Activated T-helper 1 cell treated with anti-CD3 and anti-CD28 coated beads, Interleukin-2, amount 50 U/mL, for 16 hours (primary cell): Measurements from ENCODE around the gene OR1I1.
"Not testable (repeated sequence)": the region's sequence is repeated elsewhere in the genome, so short reads cannot be mapped to it uniquely, and the experiment has no call there.

ENCODE experiments used
- DNase-seq, 2 donors: peaks; one replicate each; pipeline ENCODE4 v3.0.0-alpha.2; 2020; ENCODE audit warnings: low read depth in 1 of 2, low spot score in 1 of 2

Gene OR1I1

DNA sequence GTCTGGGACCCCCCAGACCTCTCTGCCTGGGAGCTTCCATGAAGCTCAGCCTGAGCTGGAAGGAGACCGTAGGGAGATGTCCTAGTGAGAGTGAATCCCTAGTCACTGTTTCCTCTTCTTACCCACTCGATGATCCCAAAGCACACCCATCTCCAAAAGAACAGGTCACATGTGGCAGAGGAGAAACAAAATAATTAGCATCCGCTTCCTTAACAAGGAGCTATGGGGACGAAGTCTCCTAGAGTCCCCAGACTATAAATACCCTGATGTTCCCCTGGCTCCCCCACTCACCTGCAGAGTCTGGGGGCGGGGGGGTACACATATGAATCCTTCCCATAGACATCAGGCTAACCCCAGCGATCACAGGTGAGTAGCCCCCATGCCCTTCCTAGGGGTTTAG, at the start of gene OR1I1:
Gene OR1I1 (plus strand): TSS at position 301 of the 400 bp plus-strand sequence. CDS start 4,855 bp downstream, outside the sequence.
- no peak for DNase-seq

DNA sequence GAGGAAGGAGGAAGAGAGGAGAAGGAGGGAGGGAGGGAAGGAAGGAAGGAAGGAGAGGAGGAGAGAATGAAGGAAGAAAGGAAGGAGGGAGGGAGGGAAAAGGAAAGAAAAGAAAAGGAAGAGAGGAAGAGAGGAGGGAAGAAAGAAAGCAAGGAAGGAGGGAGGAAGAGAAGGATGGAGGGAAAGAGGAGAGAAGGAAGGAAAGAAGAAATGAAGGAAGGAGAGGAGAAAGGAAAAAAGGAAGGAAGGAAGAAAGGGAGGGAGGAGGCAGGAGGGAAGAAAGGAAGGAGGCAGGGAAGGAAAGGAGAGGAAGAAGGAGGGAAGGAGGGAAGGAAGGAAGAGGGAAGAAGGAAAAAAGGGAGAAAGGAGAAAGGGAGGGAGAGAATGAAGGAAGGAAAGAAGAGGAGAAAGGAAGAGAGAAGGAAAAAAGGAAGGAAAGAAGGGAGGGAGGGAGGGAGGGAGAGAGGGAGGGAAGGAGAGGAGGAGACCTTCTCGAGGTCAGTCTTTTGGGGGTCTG, 46.2 kb upstream of the OR1I1 start:
- no peak for DNase-seq

DNA sequence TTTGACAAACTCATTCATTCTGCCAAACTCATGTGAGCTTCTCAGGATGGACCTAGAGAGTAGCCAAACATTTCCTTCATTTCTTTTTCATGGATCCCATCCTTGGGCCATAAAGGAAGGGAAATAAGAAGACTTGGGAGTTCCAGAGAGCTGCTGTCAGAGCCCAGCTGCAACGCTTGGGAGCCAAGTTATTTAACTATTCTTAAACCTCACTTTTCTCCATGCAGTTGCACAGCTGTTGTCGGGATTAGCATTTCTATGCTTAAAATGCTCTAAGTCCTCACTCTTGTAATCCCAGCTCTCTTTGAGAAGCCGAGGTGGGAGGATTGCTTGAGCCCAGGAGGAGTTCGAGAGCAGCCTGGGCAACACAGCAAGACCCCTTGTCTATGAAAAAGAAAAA, 44.4 kb upstream of the OR1I1 start:
- DNase-seq, result no peak

- no peak for DNase-seq
Measured at GRCh38 chr19:15038294-15038693, 43.7 kb upstream of the OR1I1 start.

DNA sequence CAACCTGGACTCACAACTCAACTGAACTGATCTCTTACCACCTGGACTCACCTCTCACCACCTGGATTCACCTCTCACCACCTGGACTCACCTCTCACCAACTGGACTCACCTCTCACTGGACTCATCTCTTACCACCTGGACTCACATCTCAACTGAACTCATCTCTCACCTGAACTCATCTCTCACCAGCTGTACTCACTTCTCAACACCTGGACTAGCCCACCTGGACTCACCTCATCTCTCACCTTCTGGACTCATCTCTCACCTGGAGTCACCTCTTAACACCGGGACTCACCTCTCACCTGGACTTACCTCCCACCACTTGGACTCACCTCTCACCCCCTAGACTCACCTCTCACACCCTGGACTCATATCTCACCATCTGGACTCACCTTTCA, 40.0 kb upstream of the OR1I1 start:
- no peak for DNase-seq

GRCh38 chr19:15042826-15043225, 39.2 kb upstream of the OR1I1 start:
- DNase-seq, result no peak

DNA sequence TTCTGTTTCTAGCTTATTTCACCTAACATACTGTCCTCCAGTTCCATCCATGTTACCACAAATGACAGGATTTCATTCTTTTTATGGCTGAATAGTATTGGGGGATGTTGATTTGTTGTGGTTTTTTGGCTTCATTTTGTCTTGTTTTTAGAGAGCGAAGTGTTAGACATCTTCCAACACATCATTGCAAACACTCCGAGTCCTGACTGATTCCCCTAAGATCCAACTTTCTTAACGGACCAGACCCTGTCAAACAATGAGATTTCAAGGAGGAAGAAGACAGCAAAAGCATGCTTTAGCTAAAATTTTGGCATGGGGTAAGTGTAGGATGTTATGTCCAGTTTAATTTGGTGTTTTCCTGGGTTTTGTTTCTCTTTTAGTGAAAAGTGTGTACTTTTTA, 36.5 kb upstream of the OR1I1 start:
- DNase-seq, result no peak

DNA sequence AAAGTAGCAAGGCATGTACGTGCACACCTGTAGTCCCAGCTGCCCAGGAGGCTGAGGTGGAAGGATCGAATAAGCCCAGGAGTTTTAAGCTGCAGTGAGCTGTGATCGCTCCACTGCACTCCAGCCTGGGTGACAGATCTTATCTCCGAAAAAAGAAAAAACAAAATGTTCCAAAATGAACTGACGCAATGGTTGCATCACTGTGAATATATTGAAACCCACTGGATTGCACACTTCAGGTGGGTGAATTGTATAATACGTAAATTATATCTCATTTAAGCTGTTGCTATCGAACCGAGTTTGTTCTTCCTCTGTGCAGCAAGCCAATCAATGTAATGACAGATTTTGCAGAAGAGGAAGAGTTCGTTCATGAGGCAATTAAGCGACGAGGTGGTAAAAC, 34.3 kb upstream of the OR1I1 start:
- DNase-seq, result no peak

DNA sequence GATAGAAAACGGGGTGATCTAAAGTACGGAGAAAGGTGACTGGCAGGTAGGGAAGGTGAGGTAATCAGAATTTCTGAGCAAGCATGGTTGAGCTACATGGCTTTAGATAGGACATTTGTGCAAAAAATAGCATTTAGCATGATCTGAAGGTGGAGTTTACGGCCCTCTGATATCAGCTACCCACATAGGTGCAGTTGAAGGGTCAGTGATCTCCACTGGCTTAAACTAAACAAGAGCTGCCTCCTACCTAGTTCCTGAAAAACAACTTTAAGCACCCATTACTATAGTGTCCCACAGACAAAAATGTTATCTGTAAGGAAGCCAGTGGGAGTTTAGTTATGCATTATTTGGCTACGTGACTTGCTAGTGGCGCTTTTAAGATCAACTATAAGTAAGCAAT, 33.9 kb upstream of the OR1I1 start:
- no peak for DNase-seq

DNA sequence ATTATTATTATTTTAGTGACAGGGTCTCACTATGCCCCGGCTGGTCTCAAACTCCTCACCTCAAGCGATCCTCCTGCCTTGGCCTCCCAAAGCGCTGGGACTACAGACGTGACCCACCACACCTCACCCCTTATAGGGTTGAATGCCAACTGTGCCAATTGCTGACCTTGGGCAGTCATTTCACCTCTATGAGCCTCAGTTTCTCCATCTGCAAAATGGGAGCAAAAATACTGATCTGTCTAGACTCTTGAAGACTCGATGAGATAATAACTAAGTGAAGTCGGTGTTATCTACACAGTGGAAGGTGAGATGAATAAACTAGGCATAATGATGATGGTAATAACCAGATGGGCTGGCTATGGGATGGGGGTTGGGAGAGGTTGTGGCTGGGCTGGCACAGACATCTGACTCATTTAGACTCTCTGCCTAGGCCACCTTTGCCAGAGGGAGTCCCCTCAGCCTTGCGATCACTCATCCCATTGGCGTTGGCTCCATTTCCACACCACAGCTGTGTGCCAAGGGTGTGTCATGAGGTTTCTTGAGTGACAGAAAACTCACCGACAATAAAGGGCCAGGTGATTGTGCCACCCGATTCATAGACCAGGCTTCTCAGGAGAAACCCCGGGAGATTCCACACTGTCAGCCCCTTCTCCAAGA, 33.0 kb upstream of the OR1I1 start, which contains the start of gene CASP14:
Gene CASP14 (plus strand): TSS at position 596 of the 657 bp plus-strand sequence. CDS start 2,772 bp downstream, outside the sequence.
- DNase-seq, result no peak

- DNase-seq, result no peak
Measured at GRCh38 chr19:15050639-15051038, 31.4 kb upstream of the OR1I1 start.

DNA sequence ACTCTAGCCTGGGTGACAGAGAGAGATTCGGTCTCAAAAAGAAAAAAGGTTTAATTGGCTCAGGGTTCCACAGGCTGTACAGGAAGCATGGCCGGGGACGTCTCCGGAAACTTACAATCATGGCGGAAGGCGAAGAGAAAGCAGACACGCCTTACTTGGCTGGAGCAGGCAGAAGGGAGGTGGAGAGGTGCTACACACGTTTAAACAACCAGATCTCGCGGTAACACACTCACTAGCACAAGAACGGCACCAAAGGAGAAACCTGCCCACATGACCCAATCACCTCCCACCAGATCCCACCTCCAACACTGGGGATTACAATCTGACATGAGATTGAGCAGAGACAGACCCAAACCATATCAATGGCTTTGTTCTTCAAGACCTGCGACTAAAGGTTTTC, 20.0 kb upstream of the OR1I1 start:
- DNase-seq, result no peak

- not testable (repeated sequence) for DNase-seq
Measured at GRCh38 chr19:15070386-15070785, 11.6 kb upstream of the OR1I1 start.

DNA sequence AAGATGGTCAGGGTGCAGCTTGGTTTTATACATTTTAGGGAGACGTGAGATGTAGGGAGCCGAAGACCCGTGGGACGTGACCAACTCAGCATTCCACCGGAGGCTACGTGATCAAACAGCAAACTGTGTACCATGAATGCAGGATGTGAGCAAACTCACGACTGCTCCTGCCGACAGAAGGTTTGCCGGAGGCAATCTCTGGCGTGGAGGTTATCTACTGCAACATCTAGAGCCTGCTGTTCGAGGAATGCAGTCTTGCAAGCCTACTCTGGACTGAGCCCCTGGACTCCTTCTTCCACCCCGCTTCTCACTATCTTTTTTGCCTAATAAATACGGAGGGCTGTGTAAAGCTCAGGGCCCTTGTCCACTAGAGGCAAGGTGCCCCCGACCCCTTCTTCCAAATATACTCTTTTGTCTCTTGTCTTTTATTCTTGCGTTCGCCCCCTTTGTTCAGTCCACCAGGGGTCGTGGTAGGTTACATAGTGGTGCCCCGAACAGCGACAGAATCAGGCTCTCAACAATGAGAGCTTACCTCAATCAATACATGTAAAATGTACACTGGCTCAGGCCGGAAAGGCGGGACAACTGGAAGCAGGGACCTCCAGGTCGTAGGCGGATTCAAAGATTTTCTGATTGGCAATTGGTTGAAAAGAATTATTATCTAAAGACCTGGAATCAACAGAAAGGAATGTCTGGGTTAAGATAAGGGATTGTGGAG, 8.9 kb upstream of the OR1I1 start:
- DNase-seq, result no peak

DNA sequence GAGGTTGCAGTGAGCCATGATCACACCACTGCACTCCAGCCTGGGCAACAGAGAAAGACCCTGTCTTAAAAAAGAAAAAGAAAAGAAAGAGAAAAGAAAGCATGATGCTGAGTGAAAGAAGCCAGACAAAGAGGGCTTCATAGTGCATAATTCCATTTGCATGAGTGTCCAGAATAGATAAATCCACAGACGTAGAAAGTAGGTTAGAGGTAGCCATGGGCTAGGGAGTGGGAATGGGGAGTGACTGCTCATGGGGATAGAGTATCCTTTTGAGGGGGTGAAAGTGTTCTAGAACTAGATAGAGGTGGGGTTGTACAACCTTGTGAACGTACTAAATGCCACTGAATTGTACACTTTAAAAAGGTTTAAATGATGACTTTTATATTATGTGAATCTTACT, 7.6 kb upstream of the OR1I1 start:
- no peak for DNase-seq

GRCh38 chr19:15075806-15076205, 6.2 kb upstream of the OR1I1 start:
- DNase-seq, result no peak

- DNase-seq, result not testable (repeated sequence)
Measured at GRCh38 chr19:15080002-15080401, 2.0 kb upstream of the OR1I1 start.

DNA sequence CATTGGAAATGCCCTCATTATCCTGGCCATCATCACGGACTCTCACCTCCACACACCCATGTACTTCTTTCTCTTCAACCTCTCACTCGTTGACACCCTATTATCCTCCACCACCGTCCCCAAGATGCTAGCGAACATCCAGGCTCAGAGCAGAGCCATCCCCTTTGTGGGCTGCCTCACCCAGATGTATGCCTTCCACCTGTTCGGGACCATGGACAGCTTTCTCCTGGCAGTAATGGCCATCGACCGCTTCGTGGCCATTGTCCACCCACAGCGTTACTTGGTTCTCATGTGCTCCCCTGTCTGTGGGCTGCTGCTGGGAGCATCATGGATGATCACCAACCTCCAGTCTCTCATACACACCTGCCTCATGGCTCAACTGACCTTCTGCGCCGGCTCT, 5.2 kb downstream of the OR1I1 start:
- DNase-seq, result no peak

DNA sequence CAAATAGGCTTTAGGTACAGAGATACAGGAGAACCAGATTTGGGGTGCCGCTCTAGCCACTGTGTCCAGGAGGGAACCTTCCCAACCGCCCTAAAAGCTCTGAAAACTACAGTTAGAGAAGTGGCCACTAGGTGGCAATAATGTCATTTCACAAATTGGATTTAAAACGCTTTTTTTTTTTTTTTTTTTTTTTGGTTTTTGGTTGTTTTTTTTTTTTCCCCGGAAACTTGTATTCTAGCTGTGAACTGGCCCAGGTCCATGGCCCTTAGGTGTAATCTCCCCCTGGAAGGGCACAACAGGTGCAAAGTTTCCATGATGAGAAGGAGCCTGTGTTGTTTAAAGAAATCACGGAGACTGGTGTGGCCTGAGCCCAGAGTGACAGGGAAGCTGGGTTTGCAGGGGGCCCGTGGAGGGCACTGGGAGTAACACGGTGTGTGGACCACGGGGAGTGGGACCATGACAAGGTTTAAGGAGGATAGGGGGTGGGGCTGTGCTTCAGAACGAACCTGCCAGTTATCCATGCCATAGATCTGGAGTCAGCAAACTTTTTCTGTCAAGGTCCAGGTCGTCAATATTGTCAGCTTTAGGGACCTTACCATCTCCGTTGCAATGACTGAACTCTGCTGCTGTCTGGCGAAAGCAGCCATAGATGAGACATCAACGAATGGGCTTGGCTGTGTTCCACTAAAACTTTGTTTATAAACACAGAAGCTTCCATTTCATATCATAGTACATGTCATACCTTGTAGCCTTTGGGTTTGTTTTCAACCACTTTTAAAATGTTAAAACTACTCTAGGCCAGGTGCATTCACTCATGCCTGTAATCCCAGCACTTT, 10.1 kb downstream of the OR1I1 start:
- DNase-seq, result peak in 1 of 2 donors; percentile 11

DNA sequence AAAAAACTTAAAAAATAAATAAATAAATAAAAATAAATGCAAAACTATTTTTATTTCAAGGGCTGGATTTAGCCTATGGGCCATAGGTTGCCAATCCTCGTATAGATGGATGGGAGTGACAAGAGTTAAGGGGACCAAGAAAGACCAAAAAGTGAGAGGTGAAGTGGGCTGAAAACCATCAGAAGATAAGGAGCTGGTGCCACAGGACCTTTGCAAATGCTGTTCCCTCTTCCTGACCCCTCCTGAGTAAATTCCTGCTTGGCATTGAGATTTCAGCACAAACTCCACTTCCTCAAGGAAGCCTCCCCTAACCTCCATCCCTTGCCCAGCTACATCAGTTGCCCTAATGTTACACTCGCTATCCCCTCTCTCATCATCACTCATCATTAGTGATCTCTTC, 11.0 kb downstream of the OR1I1 start:
- no peak for DNase-seq

DNA sequence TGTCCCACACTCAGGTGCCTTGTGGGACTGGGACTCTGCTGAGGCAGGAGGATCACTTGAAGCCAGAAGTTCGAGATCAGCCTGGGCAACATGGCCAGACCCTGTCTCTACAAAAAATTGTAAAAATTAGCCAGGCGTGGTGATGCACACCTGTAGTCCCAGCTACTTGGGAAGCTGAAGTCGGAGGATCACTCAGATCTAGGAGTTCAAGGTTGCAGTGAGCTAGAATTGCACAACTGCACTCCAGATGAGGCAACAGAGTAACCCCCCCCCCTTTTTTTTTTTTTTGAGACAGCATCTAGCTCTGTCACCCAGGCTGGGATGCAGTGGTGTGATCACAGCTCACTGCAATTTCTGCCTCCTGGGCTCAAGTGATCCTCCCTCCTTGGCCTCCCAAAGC, 14.2 kb downstream of the OR1I1 start:
- no peak for DNase-seq

GRCh38 chr19:15097980-15098379, 16.0 kb downstream of the OR1I1 start:
- DNase-seq, result not testable (repeated sequence)
